ENCODE data around the gene FAM107B. TPM values are rescaled to one million over a fixed set of nuclear protein-coding genes. Genes with fewer than 3 reads are reported as not detected.

FAM107B gene
- polyA plus RNA-seq, 6 donors from 2014 or later, result 112 to 259 (median 159) TPM

Other genes starting within 250 kb of the FAM107B start
- 1 to 10 TPM; 1.1 to 2.7 (median 1.9) TPM for gene CDNF, start 63.1 kb upstream of the FAM107B start, polyA plus RNA-seq (ENCODE audit: low read depth in 6 of 6)
- gene HSPA14, start 63.4 kb upstream of the FAM107B start, polyA plus RNA-seq (ENCODE audit: low read depth in 6 of 6), result 10 to 100 TPM; 14.8 to 23.3 (median 19.8) TPM
- gene MSANTD7, start 63.4 kb upstream of the FAM107B start, polyA plus RNA-seq (ENCODE audit: low read depth in 6 of 6), result 10 to 100 TPM in 2 of 6 donors, 1 to 10 TPM in 4; 6.4 to 19.6 (median 9.3) TPM
- gene SUV39H2, start 104.0 kb upstream of the FAM107B start, polyA plus RNA-seq (ENCODE audit: low read depth in 6 of 6), result 1 to 10 TPM; 1.0 to 3.9 (median 1.7) TPM
- gene DCLRE1C, start 179.2 kb upstream of the FAM107B start, polyA plus RNA-seq (ENCODE audit: low read depth in 6 of 6), result 10 to 100 TPM; 36.2 to 69.6 (median 45.8) TPM
- gene MEIG1, start 184.5 kb upstream of the FAM107B start, polyA plus RNA-seq (ENCODE audit: low read depth in 6 of 6), result 1 to 10 TPM in 2 of 6 donors, under 1 TPM in 1, not detected in 3; 0.99 to 2.2 (median 1.2) TPM